HepG2 (cell line): Measurements from ENCODE around the gene SLC5A10. TPM values are rescaled to one million over a fixed set of nuclear protein-coding genes. Genes with fewer than 3 reads are reported as not detected.
A peak's percentile ranks its signal among the peaks of the same experiment; 100 is the strongest.

Experiments used
- FOSL2 ChIP-seq: sonication (generic); formaldehyde crosslinking; IDR thresholded peaks from 2 replicates; pipeline ENCODE4 v1.4.0; 2020; ENCODE audit warnings: missing genetic modification reagents
- FOXP1 ChIP-seq, 2 experiments: fragments of 450-650 bp in 1 of 2; IDR thresholded peaks; 2 replicates each; pipeline ENCODE4 v1.6.1; 2017 to 2018; ENCODE audit warnings: antibody characterized with exemption in 1 of 2
- GATAD2A ChIP-seq: IDR thresholded peaks from 2 replicates; pipeline ENCODE4 v1.6.1; 2016
- IKZF5 ChIP-seq: IDR thresholded peaks from 2 replicates; pipeline ENCODE4 v1.6.1; 2018; ENCODE audit warnings: missing genetic modification reagents, mild to moderate bottlenecking, missing compliant biosample characterization
- IRX3 ChIP-seq: sonication (generic); formaldehyde crosslinking; IDR thresholded peaks from 2 replicates; pipeline ENCODE4 v1.8.1; 2023; ENCODE audit warnings: mild to moderate bottlenecking, low read depth, missing genetic modification reagents, borderline replicate concordance
- MEF2D ChIP-seq: sonication (generic); formaldehyde crosslinking; IDR thresholded peaks from 2 replicates; pipeline ENCODE4 v1.5.1; 2020; ENCODE audit warnings: mild to moderate bottlenecking, missing genetic modification reagents
- PHF8 ChIP-seq: sonication (generic); formaldehyde crosslinking; IDR thresholded peaks from 2 replicates; pipeline ENCODE4 v1.5.0; 2020; ENCODE audit warnings: missing genetic modification reagents
- SOX13 ChIP-seq, 3 experiments: fragments of 450-650 bp in 1 of 3; sonication (generic) in 1 of 3; formaldehyde crosslinking in 1 of 3; IDR thresholded peaks in 2 of 3; conservative IDR thresholded peaks in 1 of 3; 2 replicates each; pipeline versions ENCODE4 v1.5.0 to v1.6.1; 2016 to 2020; ENCODE audit warnings: antibody characterized with exemption in 1 of 3, mild to moderate bottlenecking in 1 of 3, missing compliant biosample characterization in 1 of 3, missing genetic modification reagents in 1 of 3, moderate library complexity in 1 of 3
- SSRP1 ChIP-seq: IDR thresholded peaks from 2 replicates; pipeline ENCODE4 v1.6.1; 2016; ENCODE audit warnings: control low read depth
- TFDP1 ChIP-seq: IDR thresholded peaks from 2 replicates; pipeline ENCODE4 v1.6.1; 2016; ENCODE audit warnings: missing compliant biosample characterization, missing genetic modification reagents, borderline replicate concordance
- THAP11 ChIP-seq: IDR thresholded peaks from 2 replicates; pipeline ENCODE4 v1.6.1; 2016; ENCODE audit warnings: missing biosample characterization, missing genetic modification reagents
- THRA ChIP-seq: sonication (generic); formaldehyde crosslinking; IDR thresholded peaks from 2 replicates; pipeline ENCODE4 v1.4.0; 2020; ENCODE audit warnings: missing genetic modification reagents, borderline replicate concordance
- ZBTB1 ChIP-seq: sonication (generic); formaldehyde crosslinking; IDR thresholded peaks from 2 replicates; pipeline ENCODE4 v1.4.0; 2020; ENCODE audit warnings: missing genetic modification reagents, borderline replicate concordance
- ZNF263 ChIP-seq: sonication (generic); formaldehyde crosslinking; IDR thresholded peaks from 2 replicates; pipeline ENCODE4 v1.4.0; 2020; ENCODE audit warnings: missing genetic modification reagents
- ZNF501 ChIP-seq: sonication (generic); formaldehyde crosslinking; IDR thresholded peaks from 2 replicates; pipeline ENCODE4 v1.5.1; 2020; ENCODE audit warnings: mild to moderate bottlenecking, moderate library complexity, missing genetic modification reagents
- ZNF558 ChIP-seq: sonication (generic); formaldehyde crosslinking; IDR thresholded peaks from 2 replicates; pipeline ENCODE4 v1.9.0; 2022; ENCODE audit warnings: mild to moderate bottlenecking, missing genetic modification reagents, borderline replicate concordance
- ZNF580 ChIP-seq: IDR thresholded peaks from 2 replicates; pipeline ENCODE4 v1.6.1; 2016; ENCODE audit warnings: low read depth, borderline replicate concordance
- ZNF672 ChIP-seq: sonication (generic); formaldehyde crosslinking; IDR thresholded peaks from 2 replicates; pipeline ENCODE4 v1.8.1; 2022; ENCODE audit warnings: missing genetic modification reagents
- ZNF687 ChIP-seq: sonication (generic); formaldehyde crosslinking; IDR thresholded peaks from 2 replicates; pipeline ENCODE4 v1.5.1; 2020; ENCODE audit warnings: mild to moderate bottlenecking, missing genetic modification reagents, moderate library complexity
- polyA plus RNA-seq, 8 experiments: library from polyadenylated mRNA; depleted of rRNA in 3 of 8; stranded (reverse) in 7 of 8; unstranded in 1 of 8; fragments of >200 nt; fragmentation: Illumina TruSeq in 4 of 8; extraction: Trizol in 4 of 8; gene quantifications; 2 replicates each; pipeline versions ENCODE4 v1.2.1 to v1.2.3, GENCODE V29; 2011 to 2016; ENCODE audit warnings: low read depth in 4 of 8, missing spikeins in 1 of 8, mixed read lengths in 1 of 8; ENCODE audit not compliant: insufficient read depth in 1 of 8
- total RNA-seq, 5 experiments: library from RNA; depleted of rRNA; stranded (reverse); fragments of >200 nt; fragmentation: Illumina TruSeq; extraction: Trizol; gene quantifications; 2 replicates each; pipeline ENCODE4 v1.2.3, GENCODE V29; 2016; ENCODE audit warnings: low read depth in 1 of 5

SLC5A10 gene
- total and polyA plus RNA-seq, 2 of the 13 experiments (the other 11 are each of a cell fraction or from before 2014, with no cell fraction given): 0.05 TPM; not detected in 1

- TF ChIP-seq ZNF687 (CRISPR knock-in tag) (peak; percentile 22; the same call in 1 of the 2 replicates), IRX3 (CRISPR knock-in tag) (no peak), TFDP1 (CRISPR knock-in tag) (no peak), THAP11 (CRISPR knock-in tag) (0 out of 2 replicates have a peak, but pooled peaks have one; percentile 16), ZNF672 (CRISPR knock-in tag) (no peak), ZNF580 (CRISPR knock-in tag) (no peak), PHF8 (no peak), SSRP1 (CRISPR knock-in tag) (no peak), ZNF263 (CRISPR knock-in tag) (peak; percentile 30; the same call in 1 of the 2 replicates), ZBTB1 (no peak), FOSL2 (CRISPR knock-in tag) (0 out of 2 replicates have a peak, but pooled peaks have one; percentile 46), MEF2D (0 out of 2 replicates have a peak, but pooled peaks have one; percentile 25), ZNF558 (CRISPR knock-in tag) (0 out of 2 replicates have a peak, but pooled peaks have one; percentile 44), ZNF501 (CRISPR knock-in tag) (0 out of 2 replicates have a peak, but pooled peaks have one; percentile 14), SOX13 (IDR thresholded peaks at IDR 0.05) (no peak), SOX13 (CRISPR knock-in tag; conservative IDR thresholded peaks at IDR 0.05 in 1 of 2, IDR thresholded peaks at IDR 0.05 in 1 of 2) (0 out of 4 replicates have a peak, but pooled peaks of 1 of the 2 experiments have one; percentile 13), IKZF5 (CRISPR knock-in tag) (0 out of 2 replicates have a peak, but pooled peaks have one; percentile 19), FOXP1 (IDR thresholded peaks at IDR 0.05) (no peak), FOXP1 (CRISPR knock-in tag; IDR thresholded peaks at IDR 0.05) (peak; percentile 57), THRA (CRISPR knock-in tag) (peak; percentile 69; the same call in 1 of the 2 replicates), GATAD2A (peak; percentile 53; the same call in 1 of the 2 replicates)
Measured at GRCh38 chr17:19010729-19011505, 59.0 kb downstream of the SLC5A10 start (continued).
